ENCODE results near the gene RPS2.

Gene RPS2

DNA sequence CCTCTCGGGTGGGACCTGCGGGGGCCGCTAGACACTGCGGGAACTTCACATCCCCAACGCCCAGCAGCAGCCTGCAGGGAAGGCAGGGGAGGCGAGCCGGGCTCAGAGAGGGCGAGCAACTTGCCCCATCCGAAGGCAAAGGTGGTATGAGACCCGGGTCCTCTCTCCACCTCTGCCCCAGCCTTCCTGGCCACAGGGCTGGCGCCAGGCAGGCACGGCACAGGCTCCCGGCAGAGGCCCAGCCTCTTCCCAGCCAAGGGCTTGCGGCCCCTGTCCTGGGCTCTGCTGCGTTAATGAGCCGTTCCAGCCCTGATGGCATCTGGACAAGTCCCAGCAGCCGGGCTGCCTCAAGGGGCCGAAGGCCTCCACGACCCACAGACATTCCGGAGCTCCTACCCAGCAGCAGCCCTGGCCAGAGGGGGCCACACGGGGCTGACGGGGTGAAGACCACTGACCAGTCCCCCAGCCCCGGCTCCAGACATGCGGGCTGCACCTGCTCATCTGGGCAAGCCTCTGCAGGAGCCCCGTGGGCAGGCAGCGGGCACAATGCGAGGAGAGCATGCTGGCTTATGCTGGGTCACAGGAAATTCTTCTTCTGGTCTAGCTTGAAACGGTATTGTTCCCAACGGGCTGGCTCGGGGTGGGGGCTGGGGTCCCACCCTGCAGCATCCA, 45.2 kb downstream of the RPS2 start:
- no peak for DNase-seq (ENCODE audit: low read depth in 2 of 2)

GRCh38 chr16:1918351-1919326, 46.0 kb downstream of the RPS2 start, which contains the start of gene HS3ST6:
Gene HS3ST6 (minus strand): TSS chr16:1918415. CDS start chr16:1918323, 92 bp downstream.
- no peak for DNase-seq (ENCODE audit: low read depth in 2 of 2)

GRCh38 chr16:1917665-1918350, 46.8 kb downstream of the RPS2 start:
- DNase-seq (ENCODE audit: low read depth in 2 of 2): no peak

GRCh38 chr16:1917056-1917664, 47.5 kb downstream of the RPS2 start:
- no peak for DNase-seq (ENCODE audit: low read depth in 2 of 2)

DNA sequence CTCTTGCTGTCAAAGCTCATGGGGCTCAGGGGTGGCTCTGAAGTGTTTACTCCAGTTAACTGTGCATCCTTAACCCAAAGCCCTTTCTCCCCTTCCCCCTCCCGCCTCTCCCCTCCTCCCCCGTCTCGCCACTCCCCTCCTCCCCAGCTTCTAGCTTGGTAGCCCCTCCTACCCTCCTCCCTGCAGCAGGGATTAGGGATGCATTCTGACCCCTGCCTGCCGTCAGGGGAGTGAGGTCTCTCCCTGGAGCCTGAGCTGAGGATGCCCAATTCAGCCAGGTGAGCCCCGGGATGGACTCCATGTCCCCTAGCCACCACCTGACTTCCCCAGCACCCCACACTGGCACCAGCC, 48.0 kb downstream of the RPS2 start:
- DNase-seq (ENCODE audit: low read depth in 2 of 2): no peak

DNA sequence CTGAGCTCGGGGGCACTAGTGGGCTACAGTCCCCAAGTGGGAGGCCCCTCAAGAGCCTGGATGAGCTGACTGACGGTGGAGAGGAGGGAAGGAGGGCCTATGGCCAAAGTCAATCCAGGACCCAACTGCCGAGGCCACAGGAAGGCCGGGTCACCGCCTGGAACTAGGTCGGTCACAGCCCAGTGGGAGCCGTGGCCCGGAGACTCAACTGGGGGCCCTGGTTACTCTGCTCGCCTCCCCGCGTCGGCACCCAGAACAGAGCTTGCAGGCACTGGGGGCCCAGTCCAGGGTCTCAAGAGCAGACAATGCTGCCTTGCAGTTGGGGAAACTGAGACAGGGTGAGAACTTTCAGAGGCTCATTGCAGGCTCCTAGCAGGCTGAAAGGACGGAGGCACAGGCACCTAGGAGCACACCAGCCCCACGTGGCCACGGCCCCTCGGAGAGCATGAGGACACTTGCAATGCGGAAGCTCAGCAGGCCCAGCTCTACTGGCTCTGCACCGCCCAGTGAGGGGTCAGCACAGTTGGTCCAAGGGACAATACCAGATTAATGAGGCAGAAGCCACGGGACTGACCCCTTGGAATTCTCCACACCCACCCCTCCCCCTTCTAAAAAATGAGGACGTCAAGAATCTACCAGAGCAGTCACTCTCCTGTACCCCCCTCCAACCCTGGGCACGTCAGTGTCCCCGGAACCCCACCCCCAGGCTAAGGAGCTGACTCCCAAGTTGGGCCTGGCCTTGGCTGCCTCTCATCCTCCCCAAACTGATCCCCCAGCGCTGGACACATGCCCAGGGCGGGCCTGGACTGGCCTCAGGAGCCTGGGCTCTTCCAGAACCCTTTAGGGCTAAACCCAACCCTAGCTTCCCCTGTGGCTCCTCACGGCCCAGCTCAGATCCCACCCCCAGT, 48.6 kb downstream of the RPS2 start:
- DNase-seq (ENCODE audit: low read depth in 2 of 2): no peak

- DNase-seq (ENCODE audit: low read depth in 2 of 2): no peak
Measured at GRCh38 chr16:1914988-1915387, 49.6 kb downstream of the RPS2 start.

GRCh38 chr16:1914084-1914608, 50.5 kb downstream of the RPS2 start:
- DNase-seq (ENCODE audit: low read depth in 2 of 2): no peak

DNA sequence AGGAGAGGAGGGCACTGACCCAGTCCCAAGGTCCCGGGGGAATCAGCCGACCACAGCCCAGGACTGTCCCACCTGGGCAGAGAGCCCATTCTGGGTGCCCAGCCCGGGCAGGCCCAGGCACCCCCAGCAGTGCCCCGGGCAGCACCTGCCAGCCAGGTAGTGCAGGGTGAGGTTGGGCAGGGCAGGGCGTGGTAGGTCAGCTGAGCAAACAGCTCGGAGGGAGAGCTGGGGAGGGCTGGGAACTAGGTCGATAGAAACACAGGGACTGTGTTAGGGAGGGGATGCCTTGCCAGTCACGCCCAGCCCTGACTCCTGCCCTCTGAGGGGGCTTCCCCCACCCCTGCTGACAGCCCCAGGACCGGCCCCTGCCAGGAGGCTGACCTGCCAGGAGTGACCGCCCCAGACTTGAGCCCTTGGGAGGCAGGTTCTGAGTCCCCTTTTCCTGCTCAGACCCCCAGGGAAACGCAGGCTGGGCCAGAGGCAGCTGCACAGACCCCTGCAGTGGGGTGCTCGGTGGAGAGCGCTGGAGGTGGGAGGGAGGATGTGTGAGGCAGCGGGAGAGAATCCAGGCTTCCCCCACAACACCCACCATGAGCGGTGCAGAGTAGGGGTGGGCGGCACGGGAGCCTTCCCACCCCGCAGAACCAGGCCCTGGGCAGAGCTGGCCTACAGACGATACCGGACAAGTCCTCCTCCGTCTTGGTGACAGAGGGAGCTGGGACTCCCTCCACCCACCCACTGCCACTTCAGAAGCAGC, 51.1 kb downstream of the RPS2 start:
- no peak for DNase-seq (ENCODE audit: low read depth in 2 of 2)

DNA sequence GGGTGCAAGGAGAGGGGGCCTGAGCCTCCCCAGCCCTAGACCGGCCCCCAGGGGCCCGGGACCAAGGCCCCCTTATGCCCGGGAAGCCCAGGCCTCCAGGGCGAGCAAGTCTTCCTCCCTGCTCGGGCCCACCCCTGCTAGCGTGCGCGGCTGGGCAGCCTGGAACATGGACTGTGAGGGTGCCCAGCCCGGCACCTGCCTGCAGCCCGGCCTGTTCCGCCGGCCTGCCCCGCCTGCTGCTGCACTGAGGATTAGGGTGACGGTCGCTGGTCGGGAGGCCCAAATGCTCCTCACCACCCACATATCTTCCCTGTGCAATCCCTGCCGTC, 52.4 kb downstream of the RPS2 start:
- DNase-seq (ENCODE audit: low read depth in 2 of 2): no peak
